Measurements from ENCODE around the gene EVL.

The EVL gene

GRCh38 chr14:100109594-100109955, 44.4 kb downstream of the EVL start:
- DNase-seq (ENCODE audit: low spot score) = no peak

- DNase-seq (ENCODE audit: low spot score) = no peak
Measured at GRCh38 chr14:100110816-100111215, 45.6 kb downstream of the EVL start.

- DNase-seq (ENCODE audit: low spot score) = no peak
Measured at GRCh38 chr14:100111931-100112704, 46.9 kb downstream of the EVL start.

GRCh38 chr14:100114109-100114765, 49.0 kb downstream of the EVL start:
- no peak for DNase-seq (ENCODE audit: low spot score)

GRCh38 chr14:100115236-100115635, 50.0 kb downstream of the EVL start:
- no peak for DNase-seq (ENCODE audit: low spot score)

GRCh38 chr14:100115726-100116125, 50.5 kb downstream of the EVL start:
- no peak for DNase-seq (ENCODE audit: low spot score)

- DNase-seq (ENCODE audit: low spot score) = no peak
Measured at GRCh38 chr14:100116134-100116533, 50.9 kb downstream of the EVL start.

GRCh38 chr14:100117026-100117425, 51.8 kb downstream of the EVL start:
- no peak for DNase-seq (ENCODE audit: low spot score)

- DNase-seq (ENCODE audit: low spot score) = no peak
Measured at GRCh38 chr14:100117633-100118395, 52.6 kb downstream of the EVL start.

GRCh38 chr14:100118396-100119011, 53.3 kb downstream of the EVL start:
- DNase-seq (ENCODE audit: low spot score) = no peak

GRCh38 chr14:100119251-100119650, 54.0 kb downstream of the EVL start:
- DNase-seq (ENCODE audit: low spot score) = no peak

- no peak for DNase-seq (ENCODE audit: low spot score)
Measured at GRCh38 chr14:100120522-100121269, 55.5 kb downstream of the EVL start.

GRCh38 chr14:100121643-100122480, 56.6 kb downstream of the EVL start:
- DNase-seq (ENCODE audit: low spot score) = no peak

GRCh38 chr14:100122481-100123223, 57.4 kb downstream of the EVL start:
- DNase-seq (ENCODE audit: low spot score) = no peak

GRCh38 chr14:100123618-100124017, 58.4 kb downstream of the EVL start:
- DNase-seq (ENCODE audit: low spot score) = no peak

GRCh38 chr14:100124551-100125088, 59.4 kb downstream of the EVL start:
- DNase-seq (ENCODE audit: low spot score) = no peak

GRCh38 chr14:100126401-100126800, 61.2 kb downstream of the EVL start:
- no peak for DNase-seq (ENCODE audit: low spot score)

- no peak for DNase-seq (ENCODE audit: low spot score)
Measured at GRCh38 chr14:100127853-100128455, 62.7 kb downstream of the EVL start.

GRCh38 chr14:100128688-100129087, 63.5 kb downstream of the EVL start:
- DNase-seq (ENCODE audit: low spot score) = no peak

All from GM03348 (cell line).